Lower lobe of right lung (tissue), 2 donors: ENCODE data around the gene RCE1. TPM values are rescaled to one million over a fixed set of nuclear protein-coding genes. Genes with fewer than 3 reads are reported as not detected.

Experiments
- ATAC-seq, 2 donors: fragments of 200-7000 bp; cut with Tn5 transposase; one replicate each; pipeline ENCODE4 v1.9.1; 2020 to 2022; ENCODE audit warnings: mild to moderate bottlenecking in 2 of 2, moderate library complexity in 2 of 2
- DNase-seq: peaks from one replicate; pipeline ENCODE4 v3.0.0-alpha.2; 2020
- H3K27ac ChIP-seq: fragments of 200-600 bp; one replicate; pipeline ENCODE4 v1.8.0; 2022
- H3K27me3 ChIP-seq: fragments of 200-600 bp; one replicate; pipeline ENCODE4 v1.8.0; 2022; ENCODE audit warnings: low read depth
- H3K36me3 ChIP-seq: fragments of 200-600 bp; one replicate; pipeline ENCODE4 v1.8.0; 2022; ENCODE audit warnings: mild to moderate bottlenecking
- H3K4me1 ChIP-seq: fragments of 200-600 bp; one replicate; pipeline ENCODE4 v1.8.0; 2022
- H3K4me3 ChIP-seq: fragments of 200-600 bp; one replicate; pipeline ENCODE4 v1.8.0; 2022; ENCODE audit warnings: mild to moderate bottlenecking
- H3K9me3 ChIP-seq: fragments of 200-600 bp; one replicate; pipeline ENCODE4 v1.8.0; 2022
- intact Hi-C: fragments of 100-400 bp; cut with DNase I; formaldehyde crosslinking; loops from one replicate; pipeline ENCODE4 v1.11.0; 2022
- total RNA-seq: library from RNA; stranded (reverse); fragmentation: NEBNext Ultra II Directional; extraction: Animal tissue kit (Norgen Biotek cat#: 25700); gene quantifications from one replicate; pipeline ENCODE4 v1.2.1, GENCODE V29; 2021
- TF ChIP-seq, protein P1 (sequence below): fragments of 200-600 bp; IDR thresholded peaks from one replicate; pipeline ENCODE4 v1.8.0; 2022; ENCODE audit warnings: antibody characterized with exemption, mild to moderate bottlenecking
- donor health status: DM: no; HTN: yes; CAD: no; lungs with severe emphysema.

The RCE1 gene
- total RNA-seq, 1 donor from 2014 or later: 18.9 TPM

DNA sequence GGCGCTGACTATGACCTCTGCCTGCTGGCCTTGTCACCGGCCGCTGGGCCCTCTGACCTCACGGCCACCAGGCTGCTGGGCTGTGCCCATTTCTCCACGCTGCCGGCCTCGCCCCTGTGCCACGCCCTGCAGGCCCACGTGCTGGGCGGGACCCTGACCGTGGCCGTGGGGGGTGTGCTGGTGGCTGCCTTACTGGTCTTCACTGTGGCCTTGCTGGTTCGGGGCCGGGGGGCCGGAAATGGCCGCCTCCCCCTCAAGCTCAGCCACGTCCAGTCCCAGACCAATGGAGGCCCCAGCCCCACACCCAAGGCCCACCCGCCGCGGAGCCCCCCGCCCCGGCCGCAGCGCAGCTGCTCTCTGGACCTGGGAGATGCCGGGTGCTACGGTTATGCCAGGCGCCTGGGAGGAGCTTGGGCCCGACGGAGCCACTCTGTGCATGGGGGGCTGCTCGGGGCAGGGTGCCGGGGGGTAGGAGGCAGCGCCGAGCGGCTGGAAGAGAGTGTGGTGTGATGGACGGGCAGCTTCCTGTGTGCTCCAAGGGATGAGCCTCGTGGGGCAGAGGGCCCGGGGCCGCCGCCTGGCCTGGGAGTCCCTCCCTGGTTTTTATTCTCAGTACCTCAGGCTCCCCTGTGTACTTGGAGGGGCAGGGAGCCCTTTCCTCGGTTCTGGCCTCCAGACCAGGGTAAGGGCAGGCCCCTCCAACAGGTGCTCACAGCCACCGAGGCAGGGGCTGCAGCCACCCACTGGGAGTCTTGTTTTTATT is 16.6 kb downstream of the RCE1 start:
- Histone ChIP-seq H3K36me3 (no peaks in the 10 kb centered on the region), H3K4me1 (peaks cover 9% of the 10 kb centered on the region), H3K27ac (no peak overlapping the region), H3K27me3 (no peaks in the 10 kb centered on the region), H3K9me3 (no peaks in the 10 kb centered on the region), H3K4me3 (no peak overlapping the region)
- ATAC-seq (no peak), DNase-seq (no peak)
- intact Hi-C loops: no loop called here
- TF ChIP-seq, protein P1, sequence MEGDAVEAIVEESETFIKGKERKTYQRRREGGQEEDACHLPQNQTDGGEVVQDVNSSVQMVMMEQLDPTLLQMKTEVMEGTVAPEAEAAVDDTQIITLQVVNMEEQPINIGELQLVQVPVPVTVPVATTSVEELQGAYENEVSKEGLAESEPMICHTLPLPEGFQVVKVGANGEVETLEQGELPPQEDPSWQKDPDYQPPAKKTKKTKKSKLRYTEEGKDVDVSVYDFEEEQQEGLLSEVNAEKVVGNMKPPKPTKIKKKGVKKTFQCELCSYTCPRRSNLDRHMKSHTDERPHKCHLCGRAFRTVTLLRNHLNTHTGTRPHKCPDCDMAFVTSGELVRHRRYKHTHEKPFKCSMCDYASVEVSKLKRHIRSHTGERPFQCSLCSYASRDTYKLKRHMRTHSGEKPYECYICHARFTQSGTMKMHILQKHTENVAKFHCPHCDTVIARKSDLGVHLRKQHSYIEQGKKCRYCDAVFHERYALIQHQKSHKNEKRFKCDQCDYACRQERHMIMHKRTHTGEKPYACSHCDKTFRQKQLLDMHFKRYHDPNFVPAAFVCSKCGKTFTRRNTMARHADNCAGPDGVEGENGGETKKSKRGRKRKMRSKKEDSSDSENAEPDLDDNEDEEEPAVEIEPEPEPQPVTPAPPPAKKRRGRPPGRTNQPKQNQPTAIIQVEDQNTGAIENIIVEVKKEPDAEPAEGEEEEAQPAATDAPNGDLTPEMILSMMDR: no peak

DNA sequence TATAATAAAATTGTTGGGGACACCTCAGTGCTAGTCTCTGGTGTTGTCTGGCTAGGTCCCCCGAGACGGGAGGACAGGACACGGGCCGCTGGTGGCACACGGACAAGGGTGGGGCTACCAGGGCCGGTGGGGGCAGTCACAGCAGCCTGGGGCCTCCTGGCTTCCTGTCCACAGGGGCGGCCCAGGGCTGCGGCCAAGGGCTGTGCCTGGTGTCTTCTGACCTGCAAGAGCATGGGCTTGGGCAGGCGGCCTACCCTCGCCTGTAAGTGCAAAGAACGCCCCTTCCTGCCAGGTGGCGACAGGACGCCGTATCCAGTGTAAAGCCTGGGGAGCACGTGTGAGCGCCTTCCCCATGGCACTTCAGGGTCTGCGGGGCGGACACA is 17.2 kb downstream of the RCE1 start:
- no peak for DNase-seq
- no peaks in the 10 kb centered on the region for H3K36me3 ChIP-seq
- intact Hi-C loops: no loop called here
- H3K4me3 ChIP-seq: no peak overlapping the region
- no peak for ATAC-seq
- peaks cover 3% of the 10 kb centered on the region for H3K4me1 ChIP-seq
- H3K27ac ChIP-seq: no peak overlapping the region
- no peaks in the 10 kb centered on the region for H3K27me3 ChIP-seq
- no peaks in the 10 kb centered on the region for H3K9me3 ChIP-seq
- TF ChIP-seq, protein P1: no peak

DNA sequence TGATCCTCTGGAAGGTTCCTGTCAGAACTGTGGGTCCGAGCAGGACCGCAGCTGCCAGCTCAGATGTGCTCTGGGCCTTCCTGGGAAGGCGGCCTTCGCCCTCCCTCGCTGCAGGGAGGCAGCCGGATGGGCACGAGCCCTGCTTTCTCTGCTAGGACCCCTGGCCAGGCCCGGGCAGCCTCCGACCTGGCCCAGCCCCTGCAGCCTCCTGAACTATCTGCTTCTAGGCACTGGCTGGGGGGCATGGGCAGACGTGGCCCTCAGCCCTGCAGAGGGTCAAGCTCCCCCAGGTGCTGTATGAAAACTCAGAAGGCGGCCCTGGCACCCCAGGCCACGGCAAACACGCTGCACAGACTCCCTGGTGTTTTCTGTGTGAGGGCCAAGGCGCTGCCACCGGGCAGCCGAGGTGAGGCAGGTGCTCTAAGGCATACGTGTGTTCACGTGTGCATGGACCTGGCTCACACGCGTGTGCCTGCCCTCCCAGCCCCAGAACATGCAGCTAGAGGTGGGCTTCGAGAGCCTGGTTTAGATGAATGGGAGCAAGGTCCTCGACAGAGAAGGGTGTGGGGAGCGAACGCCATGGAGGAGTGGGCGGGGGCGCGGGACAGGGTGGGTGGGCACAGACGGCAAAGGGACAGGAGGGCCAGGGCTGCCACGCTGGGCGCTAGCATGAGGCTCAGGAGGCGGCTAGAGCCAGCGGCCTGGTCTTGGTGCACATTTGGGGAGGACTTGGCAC is 18.0 kb downstream of the RCE1 start:
- no peaks in the 10 kb centered on the region for H3K9me3 ChIP-seq
- H3K36me3 ChIP-seq: no peaks in the 10 kb centered on the region
- DNase-seq: no peak
- TF ChIP-seq, protein P1: no peak
- H3K4me1 ChIP-seq: no peaks in the 10 kb centered on the region
- H3K4me3 ChIP-seq: no peak overlapping the region
- intact Hi-C loops: no loop called here
- H3K27me3 ChIP-seq: no peaks in the 10 kb centered on the region
- no peak for ATAC-seq
- no peak overlapping the region for H3K27ac ChIP-seq

DNA sequence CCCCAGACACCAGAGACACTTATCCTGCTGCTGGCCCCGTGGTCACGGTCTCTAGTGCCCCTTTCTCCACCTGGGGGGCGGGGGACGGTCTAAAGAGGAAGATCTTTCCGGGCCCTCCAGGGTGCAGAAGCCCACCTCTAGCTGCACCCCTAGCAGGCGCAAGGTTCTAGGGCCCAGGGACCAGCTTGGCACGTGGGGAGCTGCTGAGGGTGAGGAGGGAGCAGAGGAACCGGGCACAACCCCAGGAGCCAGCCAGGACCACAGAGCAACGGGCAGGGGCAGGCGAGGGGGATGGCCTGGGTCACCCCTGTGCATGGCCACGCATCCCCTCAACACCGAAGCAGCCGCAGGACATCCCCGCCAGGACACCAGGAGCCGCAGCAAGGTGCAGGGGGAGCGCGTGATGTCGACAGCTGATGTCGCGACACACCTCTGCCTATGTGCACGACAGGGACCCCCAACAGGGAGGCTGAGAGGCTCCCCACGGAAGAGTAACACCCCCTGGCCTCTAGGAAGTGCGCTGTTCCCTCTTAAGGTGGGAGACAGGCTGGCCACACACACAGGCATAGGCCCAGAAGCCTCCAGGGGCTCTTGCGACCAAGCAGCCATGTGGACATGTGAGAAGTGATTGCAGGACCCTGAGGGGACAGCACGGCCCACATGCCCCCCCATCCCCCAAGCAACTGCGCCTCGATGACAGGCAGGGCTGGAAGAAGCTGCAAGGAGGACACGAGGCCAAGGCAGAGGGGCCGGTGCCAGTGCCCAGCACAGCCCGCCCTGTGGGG is 18.7 kb downstream of the RCE1 start:
- TF ChIP-seq, protein P1: no peak
- intact Hi-C loops: no loop called here
- DNase-seq: no peak
- Histone ChIP-seq H3K27ac (no peak overlapping the region), H3K27me3 (no peaks in the 10 kb centered on the region), H3K9me3 (no peaks in the 10 kb centered on the region), H3K36me3 (no peaks in the 10 kb centered on the region), H3K4me1 (no peaks in the 10 kb centered on the region), H3K4me3 (no peak overlapping the region)
- no peak for ATAC-seq

DNA sequence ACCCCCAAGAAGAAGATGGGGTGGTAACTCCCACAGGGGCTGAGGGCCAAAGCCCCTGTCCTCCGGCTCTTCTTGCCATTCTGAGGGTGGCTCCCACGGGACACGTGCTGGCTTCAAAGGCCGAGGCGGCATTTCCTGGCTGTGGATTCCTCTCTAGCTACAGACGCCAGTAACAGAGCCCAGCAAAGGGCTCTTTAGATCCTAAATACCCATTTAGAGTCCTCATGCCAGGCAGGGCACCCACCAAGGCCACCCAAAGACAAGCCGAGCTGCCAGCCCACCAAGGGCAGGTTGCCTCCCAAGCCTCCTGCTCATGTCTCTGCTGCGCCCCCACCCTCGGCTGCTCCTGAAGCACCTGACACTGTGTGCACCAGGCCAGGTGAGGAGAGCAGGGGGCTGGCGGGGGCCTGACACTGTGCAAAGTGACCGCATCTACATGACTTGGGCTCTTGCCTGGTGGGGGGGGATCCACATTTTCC is 19.4 kb downstream of the RCE1 start:
- DNase-seq: no peak
- intact Hi-C loops: no loop called here
- no peak for ATAC-seq
- H3K4me1 ChIP-seq: no peaks in the 10 kb centered on the region
- TF ChIP-seq, protein P1: no peak
- no peaks in the 10 kb centered on the region for H3K27me3 ChIP-seq
- H3K9me3 ChIP-seq: no peaks in the 10 kb centered on the region
- no peak overlapping the region for H3K27ac ChIP-seq
- no peak overlapping the region for H3K4me3 ChIP-seq
- no peaks in the 10 kb centered on the region for H3K36me3 ChIP-seq
